ENCODE measurements around the gene PHOSPHO1.

The PHOSPHO1 gene

GRCh38 chr17:49213399-49213798 lies 17.2 kb downstream of the PHOSPHO1 start:
- no peak overlapping the region for H3K4me3 ChIP-seq (replicated peaks; ENCODE audit: low read depth, low read length)
- no peak for TF ChIP-seq CTCF (IDR thresholded peaks at IDR 0.05; ENCODE audit: low read depth, low read length, missing control alignments)
- no peak for DNase-seq (ENCODE audit: extremely low read depth, low read depth)

- DNase-seq (ENCODE audit: extremely low read depth, low read depth), result no peak
- TF ChIP-seq CTCF (IDR thresholded peaks at IDR 0.05; ENCODE audit: low read depth, low read length, missing control alignments), result no peak
- H3K4me3 ChIP-seq (replicated peaks; ENCODE audit: low read depth, low read length), result no peak within 1 kb of the TSS
Observed at GRCh38 chr17:49210158-49211029, 20.2 kb downstream of the PHOSPHO1 start, which contains the start of the genes ABI3 and GNGT2. Gene ABI3, plus strand, starts transcription at chr17:49210707. Its CDS starts 18 bp downstream, at chr17:49210725. Gene GNGT2, minus strand, starts transcription at chr17:49210574. Its CDS starts 3,152 bp downstream, at chr17:49207422.

GRCh38 chr17:49209061-49209571 lies 21.5 kb downstream of the PHOSPHO1 start:
- no peak overlapping the region for H3K4me3 ChIP-seq (replicated peaks; ENCODE audit: low read depth, low read length)
- DNase-seq (ENCODE audit: extremely low read depth, low read depth), result no peak
- no peak for TF ChIP-seq CTCF (IDR thresholded peaks at IDR 0.05; ENCODE audit: low read depth, low read length, missing control alignments)

- no peak overlapping the region for H3K4me3 ChIP-seq (replicated peaks; ENCODE audit: low read depth, low read length)
- no peak for TF ChIP-seq CTCF (IDR thresholded peaks at IDR 0.05; ENCODE audit: low read depth, low read length, missing control alignments)
- DNase-seq (ENCODE audit: extremely low read depth, low read depth), result no peak
Observed at GRCh38 chr17:49204516-49204915, 26.1 kb downstream of the PHOSPHO1 start.

- TF ChIP-seq CTCF (IDR thresholded peaks at IDR 0.05; ENCODE audit: low read depth, low read length, missing control alignments), result no peak
- no peak overlapping the region for H3K4me3 ChIP-seq (replicated peaks; ENCODE audit: low read depth, low read length)
- no peak for DNase-seq (ENCODE audit: extremely low read depth, low read depth)
Observed at GRCh38 chr17:49203796-49204195, 26.8 kb downstream of the PHOSPHO1 start.

- H3K4me3 ChIP-seq (replicated peaks; ENCODE audit: low read depth, low read length), result no peak overlapping the region
Observed at GRCh38 chr17:49201481-49201927, 29.1 kb downstream of the PHOSPHO1 start.

More at GRCh38 chr17:49201481-49201927, 29.1 kb downstream of the PHOSPHO1 start:
- DNase-seq (ENCODE audit: extremely low read depth, low read depth), result no peak
- TF ChIP-seq CTCF (IDR thresholded peaks at IDR 0.05; ENCODE audit: low read depth, low read length, missing control alignments), result no peak

All from HFF-Myc (cell line).